Measurements from ENCODE around the gene LIMS3. TPM values are rescaled to one million over a fixed set of nuclear protein-coding genes. Genes with fewer than 3 reads are reported as not detected.
"Not testable (repeated sequence)": the region's sequence is repeated elsewhere in the genome, so short reads cannot be mapped to it uniquely, and the experiment has no call there.

The LIMS3 gene
- total RNA-seq, 1 donor from 2014 or later, result 0.36 TPM

DNA sequence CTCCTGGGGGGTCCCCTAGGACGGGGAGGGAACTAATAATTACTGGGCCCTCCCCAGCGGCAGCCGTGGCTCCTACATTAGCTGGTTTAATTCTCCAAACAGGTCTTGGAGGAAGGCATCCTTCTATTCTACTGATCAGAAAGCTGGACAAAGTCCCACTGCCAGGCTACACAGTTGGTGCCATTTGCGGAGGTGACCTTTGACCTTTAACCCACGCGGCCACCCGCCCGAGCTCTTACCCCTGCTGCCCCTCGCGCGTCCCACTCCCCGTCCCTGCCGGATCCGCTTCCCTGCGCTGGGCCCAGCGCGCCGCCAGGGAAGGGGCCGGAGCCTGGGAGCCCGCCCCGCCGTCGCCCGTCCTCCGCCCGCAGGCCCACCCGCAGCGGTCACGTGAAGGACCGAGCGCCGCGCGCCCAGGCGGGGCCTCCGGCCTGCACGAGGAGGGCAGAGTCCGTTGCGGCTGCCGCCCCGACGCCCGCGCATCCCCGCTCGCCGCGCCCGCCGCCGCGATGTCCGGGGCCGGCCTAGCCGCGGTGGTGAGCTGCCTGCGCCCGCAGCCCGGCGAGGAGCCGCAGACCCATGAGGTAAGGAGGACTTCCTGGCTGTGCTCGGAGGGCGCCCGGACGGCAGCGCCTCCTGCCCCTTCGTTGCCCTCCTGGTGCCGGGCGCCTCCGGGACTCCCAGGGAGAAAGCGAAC is 48.9 kb downstream of the LIMS3 start:
- H3K4me3 Mint-ChIP-seq; H3K4me1 Mint-ChIP-seq (ENCODE audit: low read depth); H3K36me3 Mint-ChIP-seq (ENCODE audit: low read depth); intact Hi-C loops (cut with micrococcal nuclease); H3K27ac Mint-ChIP-seq; DNase-seq (ENCODE audit: low spot score); H3K9me3 Mint-ChIP-seq; H3K27me3 Mint-ChIP-seq (ENCODE audit: insufficient read depth): not testable (repeated sequence)

DNA sequence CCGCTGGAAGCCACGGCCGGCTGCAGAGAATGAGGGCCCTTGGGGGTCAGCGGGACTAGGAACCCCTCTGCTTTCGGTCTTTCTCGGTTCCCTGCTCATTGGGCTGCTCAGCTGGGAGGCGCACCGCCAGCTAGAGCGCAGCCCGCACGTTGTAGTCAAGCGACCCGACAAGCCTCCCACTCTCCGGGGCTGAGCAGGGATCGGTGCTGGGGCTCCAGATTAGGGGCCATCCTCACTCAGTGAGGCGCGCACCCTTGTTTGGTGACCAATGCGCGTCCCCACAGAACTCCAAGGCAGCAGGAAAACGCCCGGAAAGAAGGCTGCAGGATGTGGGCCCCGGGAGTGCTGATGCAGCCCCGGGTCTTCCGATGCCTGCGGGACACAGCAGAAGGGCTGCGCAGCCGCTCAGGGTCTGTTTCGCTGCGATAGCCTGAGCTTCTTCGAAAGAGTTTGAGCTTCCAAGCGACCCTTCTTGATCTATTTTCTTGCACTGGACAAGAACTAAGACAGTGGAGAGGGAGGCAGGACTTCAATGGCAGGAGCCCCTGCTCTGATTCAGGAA is 49.6 kb downstream of the LIMS3 start:
- H3K36me3 Mint-ChIP-seq (ENCODE audit: low read depth); intact Hi-C loops (cut with micrococcal nuclease); H3K4me3 Mint-ChIP-seq; H3K4me1 Mint-ChIP-seq (ENCODE audit: low read depth); H3K27me3 Mint-ChIP-seq (ENCODE audit: insufficient read depth); H3K27ac Mint-ChIP-seq; DNase-seq (ENCODE audit: low spot score); H3K9me3 Mint-ChIP-seq: not testable (repeated sequence)

DNA sequence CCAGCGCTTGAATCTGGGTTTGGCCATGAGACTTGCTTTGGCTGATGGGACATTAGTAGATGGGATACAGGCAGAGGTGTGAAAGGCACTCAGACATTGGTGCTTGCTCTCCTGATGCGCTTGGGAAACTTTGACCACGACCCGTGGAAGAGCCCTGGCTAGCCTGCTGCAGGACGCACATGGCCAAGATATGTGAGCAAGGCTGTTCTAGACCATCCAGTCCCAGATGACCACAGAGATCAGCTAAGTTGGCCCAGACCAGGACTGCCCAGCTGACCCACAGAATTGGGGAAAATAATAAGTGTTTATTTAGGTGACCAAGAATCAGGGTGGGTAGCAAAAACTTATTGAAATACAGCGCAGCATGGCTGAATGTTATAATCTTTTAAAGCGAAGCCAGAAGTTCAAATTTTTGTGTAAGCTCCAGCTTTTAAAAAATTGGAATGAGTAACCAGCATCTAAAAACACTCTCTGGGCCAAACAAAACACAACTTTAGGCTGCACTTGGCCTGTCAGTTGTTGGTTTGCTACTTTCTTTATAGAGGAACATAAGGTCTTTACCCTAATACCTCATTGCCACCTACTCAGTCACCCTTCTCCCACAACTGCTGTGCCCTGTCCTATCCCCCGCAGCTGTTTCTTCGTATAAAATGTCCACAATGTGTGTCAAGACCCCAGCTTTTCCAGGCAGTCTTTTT is 51.8 kb downstream of the LIMS3 start:
- H3K27me3 Mint-ChIP-seq (ENCODE audit: insufficient read depth); intact Hi-C loops (cut with micrococcal nuclease); DNase-seq (ENCODE audit: low spot score); H3K4me3 Mint-ChIP-seq; H3K9me3 Mint-ChIP-seq; H3K4me1 Mint-ChIP-seq (ENCODE audit: low read depth); H3K27ac Mint-ChIP-seq; H3K36me3 Mint-ChIP-seq (ENCODE audit: low read depth): not testable (repeated sequence)

DNA sequence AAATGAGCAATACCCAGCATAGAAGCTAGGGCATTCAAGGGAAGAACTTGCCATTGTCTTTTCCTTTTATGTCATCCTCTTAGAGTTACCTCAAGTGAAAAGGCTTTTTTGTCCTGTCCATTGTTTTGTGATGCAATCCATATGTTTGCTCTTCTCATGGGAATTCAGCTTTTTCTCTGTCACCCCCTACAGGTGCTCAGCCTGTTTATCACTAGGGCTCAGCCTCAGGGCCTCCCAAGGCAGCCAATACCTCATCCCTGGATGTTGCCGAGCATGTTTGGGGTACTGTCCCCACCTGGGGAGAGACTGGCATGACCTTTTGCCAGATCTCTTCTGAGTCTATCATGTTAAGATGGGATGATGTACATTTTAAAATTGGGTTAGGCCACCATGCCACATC is 65.5 kb downstream of the LIMS3 start:
- H3K27me3 Mint-ChIP-seq (ENCODE audit: insufficient read depth); H3K36me3 Mint-ChIP-seq (ENCODE audit: low read depth); H3K4me1 Mint-ChIP-seq (ENCODE audit: low read depth); H3K4me3 Mint-ChIP-seq; DNase-seq (ENCODE audit: low spot score); H3K9me3 Mint-ChIP-seq; H3K27ac Mint-ChIP-seq; intact Hi-C loops (cut with micrococcal nuclease): not testable (repeated sequence)

DNA sequence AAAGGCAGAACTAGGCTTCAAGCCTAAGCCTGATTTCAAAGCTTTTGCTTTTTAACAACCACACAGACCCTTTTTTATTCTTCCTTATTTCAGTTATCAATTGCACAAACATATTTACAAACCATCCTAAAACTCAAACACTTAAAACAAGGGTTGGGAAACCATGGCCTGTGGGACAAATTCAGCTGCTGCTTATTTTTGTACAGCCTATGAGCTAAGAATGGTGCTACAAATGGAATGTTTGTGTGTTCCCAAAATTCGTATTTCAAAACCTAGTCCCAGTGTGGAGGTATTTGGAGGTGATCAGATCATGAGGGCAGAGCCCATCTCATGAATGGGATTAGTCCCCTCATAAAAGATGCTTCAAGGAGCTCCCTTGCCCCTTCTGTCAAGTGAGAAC is 67.0 kb downstream of the LIMS3 start:
- H3K4me3 Mint-ChIP-seq; H3K9me3 Mint-ChIP-seq; intact Hi-C loops (cut with micrococcal nuclease); H3K27ac Mint-ChIP-seq; H3K36me3 Mint-ChIP-seq (ENCODE audit: low read depth); H3K27me3 Mint-ChIP-seq (ENCODE audit: insufficient read depth); H3K4me1 Mint-ChIP-seq (ENCODE audit: low read depth); DNase-seq (ENCODE audit: low spot score): not testable (repeated sequence)

DNA sequence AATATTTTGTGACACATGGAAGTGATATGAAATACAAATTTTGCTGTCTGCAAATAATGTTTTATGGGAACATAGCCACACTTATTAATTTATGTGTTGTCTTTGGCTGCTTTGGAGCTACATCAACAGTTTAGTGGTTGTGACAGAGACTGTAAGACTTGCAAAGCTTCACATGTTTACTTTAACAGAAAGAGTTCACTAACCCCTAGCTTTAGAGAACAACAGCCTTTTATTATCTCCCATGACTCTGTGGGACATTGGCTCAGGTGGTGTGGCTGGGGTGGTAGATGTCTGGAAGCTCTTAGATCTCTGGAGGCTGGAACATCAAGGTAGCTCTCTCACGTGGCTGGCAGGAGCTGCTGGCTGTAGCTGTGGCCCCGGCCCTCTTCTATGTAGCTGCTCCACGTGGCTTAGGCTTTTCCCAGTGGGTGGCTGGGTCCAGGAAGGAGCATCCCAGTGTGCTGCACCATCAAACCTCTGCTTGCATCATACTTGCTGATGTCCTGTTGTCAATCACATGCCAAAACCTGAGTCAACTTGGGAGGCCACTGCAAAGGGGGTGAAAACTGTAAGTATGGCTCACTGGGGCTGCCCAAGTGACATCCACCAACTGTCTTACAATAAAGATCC is 67.7 kb downstream of the LIMS3 start:
- intact Hi-C loops (cut with micrococcal nuclease); H3K4me3 Mint-ChIP-seq; DNase-seq (ENCODE audit: low spot score); H3K4me1 Mint-ChIP-seq (ENCODE audit: low read depth); H3K27ac Mint-ChIP-seq; H3K27me3 Mint-ChIP-seq (ENCODE audit: insufficient read depth); H3K9me3 Mint-ChIP-seq; H3K36me3 Mint-ChIP-seq (ENCODE audit: low read depth): not testable (repeated sequence)

DNA sequence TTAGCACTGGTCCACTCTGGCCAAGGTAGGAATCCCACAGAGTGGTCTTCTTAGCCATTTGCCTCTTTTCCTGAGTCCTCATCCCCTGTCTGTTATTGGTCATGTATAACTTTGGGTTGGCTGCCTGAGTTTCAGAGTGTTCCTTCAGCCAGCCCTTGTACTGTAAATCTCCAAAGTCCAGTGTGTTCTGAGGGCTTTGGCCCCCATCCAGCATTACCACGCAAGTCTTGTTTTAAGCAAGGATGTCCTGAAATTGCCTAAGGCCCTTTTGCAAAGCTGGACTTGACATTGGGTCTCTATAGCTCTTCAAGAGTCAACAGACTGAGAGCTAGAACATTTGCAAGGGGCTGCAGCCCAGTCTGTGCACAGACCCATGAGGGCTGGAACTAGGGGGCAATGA is 68.4 kb downstream of the LIMS3 start:
- H3K36me3 Mint-ChIP-seq (ENCODE audit: low read depth); DNase-seq (ENCODE audit: low spot score); intact Hi-C loops (cut with micrococcal nuclease); H3K27ac Mint-ChIP-seq; H3K27me3 Mint-ChIP-seq (ENCODE audit: insufficient read depth); H3K9me3 Mint-ChIP-seq; H3K4me3 Mint-ChIP-seq; H3K4me1 Mint-ChIP-seq (ENCODE audit: low read depth): not testable (repeated sequence)

DNA sequence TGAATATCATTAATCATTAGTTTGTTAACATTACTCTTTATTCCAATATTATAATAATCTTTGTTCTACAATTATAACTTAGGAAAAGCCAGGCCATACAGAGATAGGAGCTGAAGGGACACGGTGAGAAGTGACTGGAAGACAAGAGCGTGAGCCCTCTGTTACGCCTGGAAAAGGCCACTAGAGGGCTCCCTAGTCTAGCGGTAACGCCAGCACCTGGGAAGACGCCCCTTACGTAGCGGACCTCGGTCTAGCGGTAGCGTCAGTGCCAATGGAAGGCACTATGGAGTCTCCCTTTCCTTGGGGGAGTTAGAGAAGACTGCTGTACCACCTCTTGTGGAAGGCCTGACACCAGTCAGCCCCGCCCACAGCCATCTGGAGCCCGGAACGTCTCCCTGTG is 71.4 kb downstream of the LIMS3 start:
- H3K27me3 Mint-ChIP-seq (ENCODE audit: insufficient read depth); DNase-seq (ENCODE audit: low spot score); H3K36me3 Mint-ChIP-seq (ENCODE audit: low read depth); intact Hi-C loops (cut with micrococcal nuclease); H3K9me3 Mint-ChIP-seq; H3K27ac Mint-ChIP-seq; H3K4me1 Mint-ChIP-seq (ENCODE audit: low read depth); H3K4me3 Mint-ChIP-seq: not testable (repeated sequence)

DNA sequence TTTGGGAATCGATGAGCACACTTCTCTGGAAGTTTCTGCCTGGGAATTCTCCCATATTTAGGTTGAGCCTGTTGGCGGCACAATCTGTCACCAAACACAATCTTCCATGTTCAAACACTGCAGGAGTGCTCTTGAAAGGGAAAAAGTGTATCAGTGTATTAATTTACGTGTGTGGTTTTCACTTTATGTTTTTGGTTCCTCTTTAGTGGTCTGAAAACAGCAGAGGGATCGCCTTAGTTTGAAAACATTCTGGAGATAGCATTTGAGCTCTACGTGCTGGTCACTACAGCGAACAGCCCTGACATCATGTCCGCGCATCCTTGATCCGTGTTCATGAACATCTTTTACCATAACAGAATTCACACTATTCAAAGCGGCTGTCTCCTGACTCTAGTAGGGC is 73.2 kb downstream of the LIMS3 start:
- H3K4me3 Mint-ChIP-seq; H3K9me3 Mint-ChIP-seq; H3K4me1 Mint-ChIP-seq (ENCODE audit: low read depth); intact Hi-C loops (cut with micrococcal nuclease); DNase-seq (ENCODE audit: low spot score); H3K27me3 Mint-ChIP-seq (ENCODE audit: insufficient read depth); H3K27ac Mint-ChIP-seq; H3K36me3 Mint-ChIP-seq (ENCODE audit: low read depth): not testable (repeated sequence)

Other genes starting within 250 kb of the LIMS3 start
- 30.2 and 36.8 TPM in 2 replicates for gene RGPD5, start 104.4 kb upstream of the LIMS3 start, total RNA-seq
- 0.31 and 0.47 TPM in 2 replicates for gene MALL, start 217.1 kb downstream of the LIMS3 start, total RNA-seq